ENCODE results near the gene WDR33. TPM values are rescaled to one million over a fixed set of nuclear protein-coding genes. Genes with fewer than 3 reads are reported as not detected.

WDR33 gene
- total and polyA plus RNA-seq, 9 of the 15 experiments (the other 6 are each of a cell fraction or from before 2014, with no cell fraction given): 24.2 to 57.4 (median 38.4) TPM

GRCh38 chr2:127810619-127811396 is at the start of gene WDR33 (continued):
- peak; percentile 98 for TF ChIP-seq SUPT5H (IDR thresholded peaks at IDR 0.05)
- peak; percentile 79 for TF ChIP-seq TFAP4 (CRISPR knock-in tag; IDR thresholded peaks at IDR 0.05; ENCODE audit: borderline replicate concordance)
- TF ChIP-seq SREBF2 (CRISPR knock-in tag; IDR thresholded peaks at IDR 0.05): no peak
- peak; percentile 97 for TF ChIP-seq PHF8 (IDR thresholded peaks at IDR 0.05; ENCODE audit: borderline replicate concordance, low read length)
- peak; percentile 29; the same call in 1 of the 2 replicates for TF ChIP-seq NFIC (IDR thresholded peaks at IDR 0.05)
- TF ChIP-seq NCOA6 (IDR thresholded peaks at IDR 0.05): peak; percentile 90
- peak; percentile 94 for TF ChIP-seq TAF9B (IDR thresholded peaks at IDR 0.05; ENCODE audit: partially characterized antibody)
- TF ChIP-seq E2F4 (CRISPR knock-in tag; IDR thresholded peaks at IDR 0.05; ENCODE audit: low read depth): peak; percentile 68; the same call in 1 of the 2 replicates
- TF ChIP-seq HMGN3 (IDR thresholded peaks at IDR 0.05; ENCODE audit: borderline replicate concordance, extremely low read depth, insufficient read length, low read depth, low read length): peak; percentile 71
- peak; percentile 95 for TF ChIP-seq CREM (IDR thresholded peaks at IDR 0.05; ENCODE audit: low read depth)
- peak; percentile 21; the same call in 1 of the 2 replicates for TF ChIP-seq ETV5 (CRISPR knock-in tag; IDR thresholded peaks at IDR 0.05; ENCODE audit: low read depth)
- TF ChIP-seq NRF1 (conservative IDR thresholded peaks at IDR 0.05 in 1 of 2, IDR thresholded peaks at IDR 0.05 in 1 of 2): peak; percentile 92 to 94
- TF ChIP-seq THAP12 (CRISPR knock-in tag; IDR thresholded peaks at IDR 0.05): peak; percentile 72; the same call in 1 of the 2 replicates
- peak; percentile 29; the same call in 1 of the 2 replicates for TF ChIP-seq LCOR (CRISPR knock-in tag; IDR thresholded peaks at IDR 0.05)
- TF ChIP-seq ZNF609 (CRISPR knock-in tag; IDR thresholded peaks at IDR 0.05; ENCODE audit: borderline replicate concordance): peak; percentile 67
